Smooth muscle cell (in vitro differentiated cells): Measurements from ENCODE around the gene CGN. TPM values are rescaled to one million over a fixed set of nuclear protein-coding genes. Genes with fewer than 3 reads are reported as not detected.

Experiments
- DNase-seq: peaks from one replicate; lab custom pipeline; 2025; ENCODE audit not compliant: unreplicated experiment; lab: John Stamatoyannopoulos, UW
- H2AFZ ChIP-seq: fragments of 200-600 bp; sonication (generic); 2 replicates; pipeline ENCODE4 v1.6.0; 2016; ENCODE audit warnings: antibody characterized with exemption, low read depth, mild to moderate bottlenecking
- H3F3A ChIP-seq: fragments of 200-600 bp; sonication (generic); 2 replicates; pipeline ENCODE4 v1.6.0; 2017; ENCODE audit warnings: antibody characterized with exemption, low read depth
- H3K27ac ChIP-seq: fragments of 200-600 bp; sonication (generic); 2 replicates; pipeline ENCODE4 v1.5.1; 2016; ENCODE audit warnings: low read depth, mild to moderate bottlenecking
- H3K27me3 ChIP-seq: fragments of 200-600 bp; sonication (generic); 2 replicates; pipeline ENCODE4 v1.6.1; 2016; ENCODE audit warnings: low read depth, mild to moderate bottlenecking
- H3K36me3 ChIP-seq: fragments of 200-600 bp; sonication (generic); 2 replicates; pipeline ENCODE4 v1.5.1; 2016; ENCODE audit warnings: low read depth
- H3K4me1 ChIP-seq: fragments of 200-600 bp; sonication (generic); 2 replicates; pipeline ENCODE4 v1.5.1; 2016; ENCODE audit warnings: low read depth
- H3K4me2 ChIP-seq: fragments of 200-600 bp; sonication (generic); 2 replicates; pipeline ENCODE4 v1.6.0; 2016; ENCODE audit warnings: mild to moderate bottlenecking
- H3K4me3 ChIP-seq: fragments of 200-600 bp; sonication (generic); 2 replicates; pipeline ENCODE4 v1.5.1; 2016; ENCODE audit warnings: mild to moderate bottlenecking
- H3K79me2 ChIP-seq: fragments of 200-600 bp; sonication (generic); 2 replicates; pipeline ENCODE4 v1.6.0; 2016; ENCODE audit warnings: low read depth, mild to moderate bottlenecking
- H3K9ac ChIP-seq: fragments of 200-600 bp; sonication (generic); 2 replicates; pipeline ENCODE4 v1.6.0; 2016; ENCODE audit warnings: low read depth
- H3K9me3 ChIP-seq: fragments of 200-600 bp; sonication (generic); replicated peaks from 2 replicates; pipeline ENCODE4 v1.5.1; 2016; ENCODE audit warnings: low read depth
- H4K20me1 ChIP-seq: fragments of 200-600 bp; sonication (generic); 2 replicates; pipeline ENCODE4 v1.6.0; 2016; ENCODE audit warnings: low read depth
- CTCF ChIP-seq: fragments of 200-600 bp; sonication (generic); IDR thresholded peaks from 2 replicates; pipeline ENCODE4 v1.5.1; 2017; ENCODE audit warnings: borderline replicate concordance, mild to moderate bottlenecking, antibody characterized with exemption; ENCODE audit not compliant: insufficient read depth, poor library complexity, severe bottlenecking
- WGBS: methylation state at CpG from one replicate; pipeline ENCODE4 v1.1.7; 2016; ENCODE audit warnings: low lambda C conversion rate; 5-methylcytosine and 5-hydroxymethylcytosine counted together
- polyA plus RNA-seq: library from polyadenylated mRNA; unstranded; fragments of >200 nt; fragmentation: Nextera tagmentation; extraction: Ambion mirVana; gene quantifications from 2 replicates; pipeline ENCODE4 v1.2.1, GENCODE V29; 2016
- total RNA-seq: library from RNA; depleted of rRNA; stranded (reverse); fragments of >200 nt; gene quantifications from 2 replicates; pipeline ENCODE4 v1.2.3, GENCODE V29; 2014

Gene CGN
- total and polyA plus RNA-seq, 2 experiments from 2014 or later: 0.70 to 17.0 TPM

GRCh38 chr1:151541752-151542151 lies 30.6 kb downstream of the CGN start:
- H2AFZ ChIP-seq: no peak overlapping the region
- H3K9me3 ChIP-seq: no peaks in the 10 kb centered on the region
- no peak for DNase-seq
- WGBS: 61% methylated on average over 5 of the region's 5 CpGs
- H3K4me3 ChIP-seq: peak overlapping the region; percentile 84
- no peaks in the 10 kb centered on the region for H3K27me3 ChIP-seq
- H3K4me2 ChIP-seq: peak overlapping the region; percentile 88
- TF ChIP-seq CTCF: no peak
- H3K79me2 ChIP-seq: peaks cover 33% of the 10 kb centered on the region
- H4K20me1 ChIP-seq: peaks cover 42% of the 10 kb centered on the region
- H3K4me1 ChIP-seq: peaks cover 9% of the 10 kb centered on the region
- H3K27ac ChIP-seq: peak overlapping the region; percentile 53
- H3K9ac ChIP-seq: peak overlapping the region; percentile 76
- H3K36me3 ChIP-seq: no peaks in the 10 kb centered on the region
- no peaks in the 10 kb centered on the region for H3F3A ChIP-seq

GRCh38 chr1:151542710-151543129 lies 31.5 kb downstream of the CGN start:
- H3K4me3 ChIP-seq: peak overlapping the region; percentile 84
- TF ChIP-seq CTCF: no peak
- H3K27ac ChIP-seq: peak overlapping the region; percentile 53
- no peaks in the 10 kb centered on the region for H3K9me3 ChIP-seq
- DNase-seq: no peak
- H3K4me1 ChIP-seq: peaks cover 16% of the 10 kb centered on the region
- H3K79me2 ChIP-seq: peaks cover 33% of the 10 kb centered on the region
- H3F3A ChIP-seq: peaks cover under 1% of the 10 kb centered on the region
- H3K27me3 ChIP-seq: no peaks in the 10 kb centered on the region
- no peaks in the 10 kb centered on the region for H3K36me3 ChIP-seq
- peaks cover 50% of the 10 kb centered on the region for H4K20me1 ChIP-seq
- H3K9ac ChIP-seq: peak overlapping the region; percentile 38
- H3K4me2 ChIP-seq: peak overlapping the region; percentile 88
- 43% methylated on average over 3 of the region's 3 CpGs for WGBS
- H2AFZ ChIP-seq: no peak overlapping the region

- H3K27me3 ChIP-seq: no peaks in the 10 kb centered on the region
- DNase-seq: no peak
- H3K4me2 ChIP-seq: no peak overlapping the region
- 74% methylated on average over 1 of the region's 1 CpG for WGBS
- peaks cover 6% of the 10 kb centered on the region for H3F3A ChIP-seq
- peaks cover 73% of the 10 kb centered on the region for H4K20me1 ChIP-seq
- no peaks in the 10 kb centered on the region for H3K9me3 ChIP-seq
- peaks cover 47% of the 10 kb centered on the region for H3K79me2 ChIP-seq
- no peak overlapping the region for H3K4me3 ChIP-seq
- no peak overlapping the region for H3K27ac ChIP-seq
- peaks cover 16% of the 10 kb centered on the region for H3K4me1 ChIP-seq
- H3K9ac ChIP-seq: no peak overlapping the region
- H3K36me3 ChIP-seq: no peaks in the 10 kb centered on the region
- no peak overlapping the region for H2AFZ ChIP-seq
- TF ChIP-seq CTCF: no peak
Measured at GRCh38 chr1:151545542-151545941, 34.4 kb downstream of the CGN start.

- peaks cover 73% of the 10 kb centered on the region for H4K20me1 ChIP-seq
- H3F3A ChIP-seq: peaks cover 6% of the 10 kb centered on the region
- no peak overlapping the region for H2AFZ ChIP-seq
- DNase-seq: no peak
- H3K9me3 ChIP-seq: no peaks in the 10 kb centered on the region
- H3K79me2 ChIP-seq: peaks cover 46% of the 10 kb centered on the region
- WGBS: 78% methylated on average over 4 of the region's 4 CpGs
- H3K36me3 ChIP-seq: no peaks in the 10 kb centered on the region
- no peak overlapping the region for H3K9ac ChIP-seq
- H3K4me1 ChIP-seq: peaks cover 15% of the 10 kb centered on the region
- H3K27me3 ChIP-seq: no peaks in the 10 kb centered on the region
- no peak for TF ChIP-seq CTCF
- no peak overlapping the region for H3K4me3 ChIP-seq
- no peak overlapping the region for H3K4me2 ChIP-seq
- peak overlapping the region; percentile 31 for H3K27ac ChIP-seq
Measured at GRCh38 chr1:151546011-151546925, 35.1 kb downstream of the CGN start.
